KMS-11 (cell line): ENCODE results near the gene KCNA10.

Source experiments
- H2AFZ ChIP-seq: fragments of 200-600 bp; sonication (generic); 2 replicates; pipeline ENCODE4 v1.6.1; 2016; ENCODE audit warnings: antibody characterized with exemption, mixed run types, low read depth
- H3K27ac ChIP-seq: fragments of 200-600 bp; sonication (generic); 2 replicates; pipeline ENCODE4 v1.6.1; 2016; ENCODE audit warnings: mild to moderate bottlenecking, mixed run types
- H3K27me3 ChIP-seq: fragments of 200-600 bp; sonication (generic); 2 replicates; pipeline ENCODE4 v1.6.1; 2017; ENCODE audit warnings: mild to moderate bottlenecking, low read depth, mixed run types, moderate library complexity; ENCODE audit not compliant: insufficient read depth
- H3K36me3 ChIP-seq: fragments of 200-600 bp; sonication (generic); 2 replicates; pipeline ENCODE4 v1.6.1; 2017; ENCODE audit warnings: mild to moderate bottlenecking, mixed run types; ENCODE audit not compliant: insufficient read depth
- H3K4me1 ChIP-seq: fragments of 200-600 bp; sonication (generic); 2 replicates; pipeline ENCODE4 v1.6.1; 2016; ENCODE audit warnings: mild to moderate bottlenecking, low read depth, mixed run types; ENCODE audit not compliant: poor library complexity, severe bottlenecking
- H3K4me2 ChIP-seq: fragments of 200-600 bp; sonication (generic); 2 replicates; pipeline ENCODE4 v1.7.0; 2016; ENCODE audit warnings: mild to moderate bottlenecking, mixed run types
- H3K4me3 ChIP-seq: fragments of 200-600 bp; sonication (generic); IDR thresholded peaks from 2 replicates; pipeline ENCODE4 v1.6.1; 2017; ENCODE audit warnings: low read depth, low read length, mixed read lengths; ENCODE audit not compliant: insufficient read depth
- H3K79me2 ChIP-seq: fragments of 200-600 bp; sonication (generic); 2 replicates; pipeline ENCODE4 v1.6.1; 2016; ENCODE audit warnings: low read depth, mixed run types; ENCODE audit not compliant: insufficient read depth
- H3K9ac ChIP-seq: fragments of 200-600 bp; sonication (generic); 2 replicates; pipeline ENCODE4 v1.6.1; 2016; ENCODE audit warnings: mild to moderate bottlenecking, mixed run types
- H4K20me1 ChIP-seq: fragments of 200-600 bp; sonication (generic); 2 replicates; pipeline ENCODE4 v1.6.1; 2016; ENCODE audit warnings: mild to moderate bottlenecking, mixed run types; ENCODE audit not compliant: insufficient read depth
- CTCF ChIP-seq: fragments of 200-600 bp; sonication (generic); conservative IDR thresholded peaks from 2 replicates; pipeline ENCODE4 v1.6.1; 2017; ENCODE audit warnings: low read depth, mild to moderate bottlenecking, antibody characterized with exemption, low read length, moderate library complexity, mixed read lengths

KCNA10 gene

DNA sequence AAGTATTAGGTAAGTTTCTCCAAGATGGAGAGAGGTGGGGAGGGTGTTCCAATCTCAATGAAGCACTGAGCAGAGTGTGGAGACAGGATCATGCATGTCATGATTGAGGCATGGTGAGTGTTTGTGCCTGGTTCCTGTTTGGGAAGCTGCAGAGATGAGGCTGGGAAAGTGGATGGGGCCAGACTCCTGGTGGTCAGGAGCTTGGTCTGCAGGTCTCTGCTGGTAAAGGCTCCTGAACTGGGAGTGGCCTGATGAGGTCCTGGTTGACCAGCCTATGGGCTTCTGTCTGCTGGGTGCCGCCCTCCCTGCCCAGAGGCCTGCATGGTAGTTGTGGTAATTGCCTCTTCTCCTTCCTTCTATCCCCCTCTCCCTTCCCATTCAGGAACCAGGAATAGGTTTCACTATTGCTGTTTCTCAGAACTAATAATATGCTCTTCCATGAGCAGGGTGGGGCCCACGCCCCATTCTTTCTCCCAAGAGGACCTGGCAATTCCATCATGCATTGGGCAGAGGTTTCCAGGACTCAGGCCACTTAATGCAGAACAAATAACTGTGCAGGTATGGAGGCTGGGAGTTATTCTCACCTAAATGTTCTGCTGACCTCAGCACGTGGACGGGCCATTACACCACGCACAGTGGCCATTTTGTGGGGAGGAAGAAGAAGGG, 43.5 kb downstream of the KCNA10 start:
- Histone ChIP-seq H3K79me2 (no peaks in the 10 kb centered on the region), H3K4me1 (no peaks in the 10 kb centered on the region), H4K20me1 (no peaks in the 10 kb centered on the region), H3K4me3 (no peak overlapping the region), H3K9ac (no peak overlapping the region), H3K36me3 (no peaks in the 10 kb centered on the region), H2AFZ (no peak overlapping the region), H3K4me2 (no peak overlapping the region), H3K27me3 (no peaks in the 10 kb centered on the region), H3K27ac (no peak overlapping the region)
- no peak for TF ChIP-seq CTCF

DNA sequence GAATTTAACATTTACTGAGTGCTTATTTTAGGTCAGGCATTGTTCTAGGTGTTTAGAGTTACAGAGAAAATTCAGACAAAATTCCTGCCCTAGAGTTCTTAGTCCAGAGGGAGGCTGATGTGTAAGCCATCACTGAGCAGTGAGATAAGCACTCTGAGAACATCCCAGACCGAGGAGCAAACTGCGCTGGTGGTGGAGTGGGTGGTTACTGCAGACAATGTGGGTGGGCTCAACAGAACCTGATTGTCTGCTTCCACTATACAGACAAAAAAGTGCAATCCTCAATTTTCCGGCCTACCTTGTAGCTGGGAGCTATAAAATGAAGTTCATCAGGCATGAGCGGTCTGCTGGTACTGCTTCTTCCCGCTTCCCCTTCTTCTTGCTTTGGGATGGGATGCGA, 44.5 kb downstream of the KCNA10 start:
- Histone ChIP-seq H3K27me3 (no peaks in the 10 kb centered on the region), H3K36me3 (no peaks in the 10 kb centered on the region), H3K27ac (no peak overlapping the region), H3K9ac (no peak overlapping the region), H3K4me1 (no peaks in the 10 kb centered on the region), H2AFZ (no peak overlapping the region), H3K4me3 (no peak overlapping the region), H3K79me2 (no peaks in the 10 kb centered on the region), H3K4me2 (no peak overlapping the region), H4K20me1 (no peaks in the 10 kb centered on the region)
- TF ChIP-seq CTCF: no peak

DNA sequence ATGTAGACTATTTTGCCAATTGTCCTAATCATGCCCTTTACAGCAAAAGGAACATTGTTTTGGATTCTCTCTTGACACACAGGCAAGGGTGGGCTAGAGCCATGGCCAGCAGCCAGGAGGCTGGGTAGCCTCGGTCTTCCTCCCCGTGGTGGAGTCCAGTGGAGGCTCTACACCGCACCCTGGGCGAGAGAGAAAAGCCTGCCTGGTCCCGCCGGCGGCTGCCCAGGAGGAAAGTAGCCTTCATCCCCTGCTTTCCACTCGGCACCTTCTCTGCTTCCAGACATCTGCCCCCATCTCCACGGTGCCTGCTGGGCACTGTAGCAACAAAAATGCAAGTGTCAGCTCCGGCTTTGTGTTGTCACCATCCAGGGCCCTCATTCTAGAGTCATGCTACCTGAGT, 46.4 kb downstream of the KCNA10 start:
- no peaks in the 10 kb centered on the region for H3K27me3 ChIP-seq
- H3K36me3 ChIP-seq: no peaks in the 10 kb centered on the region
- no peaks in the 10 kb centered on the region for H3K4me1 ChIP-seq
- no peak overlapping the region for H3K4me2 ChIP-seq
- no peak overlapping the region for H2AFZ ChIP-seq
- TF ChIP-seq CTCF: no peak
- H3K27ac ChIP-seq: no peak overlapping the region
- H3K4me3 ChIP-seq: no peak overlapping the region
- no peak overlapping the region for H3K9ac ChIP-seq
- no peaks in the 10 kb centered on the region for H3K79me2 ChIP-seq
- no peaks in the 10 kb centered on the region for H4K20me1 ChIP-seq

DNA sequence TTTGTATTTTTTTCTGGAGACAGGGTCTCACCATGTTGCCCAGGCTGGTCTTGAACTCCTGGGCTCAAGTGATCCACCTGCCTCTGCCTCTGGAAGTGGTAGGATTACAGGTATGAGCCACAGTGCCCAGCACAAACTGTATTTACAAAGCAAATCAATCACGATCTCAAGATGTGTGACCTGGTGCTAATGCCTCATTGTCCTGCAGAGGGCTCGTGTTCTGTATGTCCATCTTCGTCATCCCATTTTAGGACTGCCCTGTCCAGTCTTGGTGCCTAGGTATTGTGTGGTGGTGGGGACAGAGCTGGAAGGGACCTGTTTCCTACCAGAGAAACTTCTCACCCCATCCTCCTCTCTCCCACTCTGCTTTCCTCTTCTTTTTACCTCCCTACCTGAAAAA, 47.8 kb downstream of the KCNA10 start:
- Histone ChIP-seq H3K4me2 (no peak overlapping the region), H3K36me3 (no peaks in the 10 kb centered on the region), H3K4me3 (no peak overlapping the region)

More for the DNA sequence above, 47.8 kb downstream of the KCNA10 start:
- H3K9ac ChIP-seq: no peak overlapping the region
- no peaks in the 10 kb centered on the region for H3K79me2 ChIP-seq
- no peaks in the 10 kb centered on the region for H3K27me3 ChIP-seq
- no peaks in the 10 kb centered on the region for H3K4me1 ChIP-seq
- no peaks in the 10 kb centered on the region for H4K20me1 ChIP-seq
- no peak for TF ChIP-seq CTCF
- no peak overlapping the region for H3K27ac ChIP-seq
- H2AFZ ChIP-seq: no peak overlapping the region
